GM19397 (cell line): ENCODE measurements around the gene JOSD2.
A peak's percentile ranks its signal among the peaks of the same experiment; 100 is the strongest.

Experiments used
- ATAC-seq: cut with Tn5 transposase; IDR thresholded peaks from one replicate; pipeline ENCODE4 v1.9.1; 2021; ENCODE audit warnings: mild to moderate bottlenecking, moderate library complexity; ENCODE audit not compliant: unreplicated experiment

The JOSD2 gene

GRCh38 chr19:50511069-50511822 lies at the start of gene JOSD2:
Gene JOSD2, minus strand, starts transcription at chr19:50511191. Its CDS starts 760 bp downstream, at chr19:50510431.
- peak; percentile 92 for ATAC-seq

GRCh38 chr19:50559636-50560035 lies 48.6 kb upstream of the JOSD2 start:
- ATAC-seq = no peak

GRCh38 chr19:50558449-50558848 lies 47.5 kb upstream of the JOSD2 start:
- no peak for ATAC-seq

DNA sequence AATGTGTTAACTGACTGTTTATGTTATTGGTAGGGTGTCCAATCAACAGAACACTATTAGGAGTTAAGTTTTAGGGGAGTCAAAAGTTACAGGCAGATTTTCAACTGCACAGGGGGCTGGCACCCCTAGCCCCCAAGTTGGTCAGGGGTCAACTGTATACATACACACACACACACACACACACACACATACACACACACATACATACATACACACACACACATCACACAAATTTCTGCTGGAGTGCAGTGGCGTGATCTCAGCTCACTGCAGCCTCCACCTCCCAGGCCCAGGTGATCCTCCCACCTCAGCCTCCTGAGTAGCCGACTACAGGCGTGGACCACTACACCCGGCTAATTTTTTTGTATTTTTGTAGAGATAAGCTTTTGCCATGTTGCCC lies 47.0 kb upstream of the JOSD2 start:
- no peak for ATAC-seq

GRCh38 chr19:50557009-50557613 lies 46.1 kb upstream of the JOSD2 start:
- no peak for ATAC-seq

DNA sequence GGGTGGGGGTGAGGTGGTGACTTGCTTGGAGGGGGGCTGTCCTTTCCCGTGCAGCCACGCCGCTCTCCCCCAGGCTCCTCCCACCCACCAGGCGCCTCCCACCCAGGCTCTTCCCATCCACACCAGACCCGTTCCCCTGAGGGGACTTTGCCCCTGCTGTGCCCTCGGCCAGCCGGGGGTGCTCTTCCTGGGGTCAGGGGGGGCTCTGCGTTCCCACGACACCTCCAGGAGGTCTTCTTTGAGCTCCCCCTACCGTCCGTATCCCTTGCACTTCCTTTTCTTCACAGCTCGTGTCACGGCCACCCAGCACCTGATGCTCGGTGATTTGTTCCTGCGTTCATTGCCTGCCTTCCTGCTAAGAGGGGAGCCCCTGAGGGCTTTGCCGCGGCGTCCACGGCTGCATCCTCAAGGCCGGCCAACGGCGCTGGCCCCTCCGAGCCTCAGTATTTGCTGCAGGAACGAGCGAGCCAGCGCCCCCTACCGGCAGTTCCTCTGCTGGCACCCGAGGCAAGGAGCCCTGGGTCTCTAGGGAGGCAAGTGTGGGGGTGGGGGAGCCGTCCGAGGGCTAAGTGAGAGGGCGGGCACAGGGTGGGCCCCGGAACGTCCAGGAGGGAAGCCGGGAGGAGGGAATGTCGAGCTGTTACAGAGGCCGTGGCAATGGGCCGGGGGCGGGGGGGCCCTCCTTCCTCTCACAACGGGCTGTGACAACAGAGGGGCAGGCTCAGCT lies 45.5 kb upstream of the JOSD2 start:
- ATAC-seq = no peak

DNA sequence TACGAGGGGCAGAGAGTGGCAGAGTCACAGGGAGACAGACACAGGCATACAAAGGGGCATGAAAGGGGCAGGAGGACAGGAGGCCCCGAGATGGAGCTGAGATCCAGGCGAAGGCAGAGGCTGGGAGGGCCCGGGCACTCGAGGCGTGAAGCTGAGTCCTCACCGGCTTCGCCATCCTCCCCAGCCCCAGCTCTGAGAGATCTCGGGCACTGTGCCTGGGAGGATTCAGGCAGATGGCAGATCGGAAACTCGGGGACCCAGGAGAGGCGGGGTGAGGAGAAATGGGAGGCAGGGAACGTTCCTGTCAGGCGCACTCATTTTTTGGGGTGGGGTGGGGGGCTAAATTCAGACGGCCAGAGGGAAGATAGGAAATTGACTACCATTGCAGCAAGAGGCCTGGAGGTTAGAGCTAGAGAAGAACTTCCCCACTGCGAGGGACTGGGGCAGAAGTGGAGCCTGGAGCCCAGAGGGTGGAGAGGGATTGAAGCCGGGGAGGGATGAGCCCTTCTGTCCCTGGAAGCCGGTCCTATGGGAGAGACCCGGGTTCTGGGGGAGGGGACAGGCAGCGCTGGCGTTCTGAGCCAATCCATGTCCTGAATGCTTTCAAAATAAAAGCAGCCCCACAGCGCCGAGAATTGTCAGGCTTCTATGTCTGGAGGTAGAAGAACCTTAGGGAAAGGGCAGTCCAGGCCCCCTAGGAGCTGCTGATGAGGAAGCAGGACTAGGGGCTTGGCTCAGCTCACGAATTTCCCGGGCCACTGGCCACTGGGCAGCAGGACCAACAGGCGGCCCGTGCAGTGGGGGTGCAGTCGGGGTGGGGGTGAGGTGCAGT lies 44.7 kb upstream of the JOSD2 start:
- ATAC-seq = no peak

DNA sequence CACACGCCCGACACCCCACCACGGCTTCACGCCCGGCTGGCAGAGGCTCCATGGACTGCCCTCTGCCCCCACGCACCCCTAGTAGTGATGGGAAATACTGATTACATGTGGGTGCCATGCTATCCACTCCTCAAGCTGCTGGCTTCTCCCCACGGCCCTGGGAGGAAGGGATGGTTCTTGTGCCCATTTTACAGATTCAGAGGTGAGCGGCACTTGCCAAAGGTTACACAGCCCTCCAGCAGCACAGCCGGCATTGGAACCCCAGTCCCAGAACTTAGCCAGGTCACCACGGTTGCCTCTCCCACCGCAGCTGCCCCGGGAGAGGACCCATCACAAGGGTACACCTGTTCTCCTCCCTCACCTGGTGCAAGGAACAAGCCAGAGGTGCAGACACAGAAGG lies 44.0 kb upstream of the JOSD2 start:
- ATAC-seq = no peak

- no peak for ATAC-seq
These were observed 43.2 kb upstream of the JOSD2 start for GRCh38 chr19:50554212-50554611.

DNA sequence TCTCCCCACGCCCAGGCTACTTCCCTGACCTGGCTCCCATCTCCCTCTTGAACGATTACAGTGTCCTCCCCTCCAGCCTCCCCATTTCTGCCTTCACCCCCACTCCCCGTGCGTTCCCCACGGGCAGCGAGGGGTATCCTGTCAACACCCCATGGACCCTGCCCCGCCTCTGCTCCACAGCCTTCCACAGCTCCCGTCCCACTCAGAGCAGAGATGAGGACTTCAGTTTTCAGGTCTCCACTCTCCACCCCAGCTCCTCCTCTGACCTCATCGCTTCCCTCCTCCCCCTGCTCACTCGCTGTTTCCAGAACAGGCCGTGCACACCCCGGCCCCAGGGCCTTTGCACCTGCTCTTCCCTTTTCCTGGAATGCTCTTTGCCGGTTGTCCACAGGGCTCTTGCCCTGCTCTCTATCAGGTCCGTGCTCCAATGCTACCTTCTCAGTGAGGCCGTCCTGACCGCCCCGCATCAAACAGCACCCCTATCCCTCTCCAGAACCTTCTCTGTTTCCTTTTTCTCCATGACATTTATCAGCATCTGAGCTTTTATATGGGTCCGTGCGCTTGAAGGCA lies 42.2 kb upstream of the JOSD2 start:
- no peak for ATAC-seq

DNA sequence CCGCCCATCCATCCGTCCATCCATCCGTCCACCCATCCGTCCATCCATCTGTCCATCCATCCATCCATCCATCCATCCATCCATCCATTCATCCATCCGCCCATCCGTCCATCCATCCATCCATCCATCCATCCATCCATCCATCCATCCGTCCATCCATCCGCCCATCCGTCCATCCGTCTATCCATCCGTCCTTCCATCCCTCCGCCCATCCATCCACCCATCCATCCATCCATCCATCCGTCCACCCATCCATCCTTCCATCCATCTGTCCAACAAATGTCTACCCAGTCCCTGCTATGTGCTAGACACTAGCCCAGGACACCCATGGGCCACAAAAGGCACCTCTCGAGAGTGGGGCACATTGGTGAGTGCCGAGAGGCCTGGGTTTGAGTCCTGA lies 41.5 kb upstream of the JOSD2 start:
- no peak for ATAC-seq

- no peak for ATAC-seq
These were observed 40.8 kb upstream of the JOSD2 start for GRCh38 chr19:50551715-50552187.

DNA sequence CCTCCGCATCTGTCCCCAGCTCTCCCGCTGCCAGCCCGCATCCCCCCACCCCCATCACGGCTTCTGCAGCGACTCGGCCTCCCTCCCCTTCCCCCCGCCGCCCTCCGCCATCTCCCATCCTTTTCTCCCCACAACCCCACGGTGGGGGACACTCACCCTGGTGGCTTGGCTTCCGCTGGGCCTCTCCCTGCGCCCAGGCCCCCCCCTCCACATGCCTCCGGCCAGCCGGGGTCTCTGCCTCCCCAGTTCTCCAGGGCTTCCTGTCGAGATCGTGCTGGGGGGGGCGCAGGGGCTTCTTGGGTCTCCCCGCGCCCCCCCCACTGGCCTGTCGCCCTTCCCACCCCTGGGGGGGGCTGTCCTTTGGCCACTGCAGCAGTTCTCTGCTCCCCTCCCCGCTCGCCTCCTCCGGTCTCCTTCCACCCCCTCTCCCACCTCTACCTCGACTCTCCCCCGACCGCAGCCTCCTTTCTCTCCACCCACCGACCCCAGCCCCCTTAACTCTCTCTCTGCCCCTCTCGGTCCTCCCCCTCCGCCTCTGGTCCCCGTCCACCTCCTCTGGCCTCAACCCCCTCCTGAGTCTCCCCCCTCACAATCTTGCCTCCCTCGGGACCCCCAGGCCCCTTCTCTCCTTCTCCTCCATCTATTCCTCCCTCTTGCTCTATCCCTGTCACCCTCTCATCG lies 40.2 kb upstream of the JOSD2 start:
- ATAC-seq = no peak

DNA sequence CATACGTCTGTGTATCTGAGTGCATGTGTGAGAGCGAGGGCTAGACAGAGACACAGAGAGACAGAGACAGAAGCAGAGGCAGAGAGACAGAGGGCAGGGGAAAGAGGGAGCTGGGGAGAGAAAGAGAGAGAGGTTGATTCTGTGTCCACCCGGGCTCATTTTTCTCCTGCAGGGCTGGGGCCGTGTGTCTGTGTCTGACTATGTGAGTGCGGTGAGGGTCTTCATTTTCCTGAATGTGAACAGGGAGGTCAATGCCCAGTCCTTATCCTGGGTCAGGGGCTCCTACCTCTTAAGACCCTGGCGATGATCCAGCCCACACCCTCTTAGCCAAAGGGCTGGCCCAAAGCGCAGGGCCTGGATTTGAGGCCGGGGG lies 39.6 kb upstream of the JOSD2 start:
- no peak for ATAC-seq

- no peak for ATAC-seq
These were observed 39.1 kb upstream of the JOSD2 start for GRCh38 chr19:50549927-50550593.

DNA sequence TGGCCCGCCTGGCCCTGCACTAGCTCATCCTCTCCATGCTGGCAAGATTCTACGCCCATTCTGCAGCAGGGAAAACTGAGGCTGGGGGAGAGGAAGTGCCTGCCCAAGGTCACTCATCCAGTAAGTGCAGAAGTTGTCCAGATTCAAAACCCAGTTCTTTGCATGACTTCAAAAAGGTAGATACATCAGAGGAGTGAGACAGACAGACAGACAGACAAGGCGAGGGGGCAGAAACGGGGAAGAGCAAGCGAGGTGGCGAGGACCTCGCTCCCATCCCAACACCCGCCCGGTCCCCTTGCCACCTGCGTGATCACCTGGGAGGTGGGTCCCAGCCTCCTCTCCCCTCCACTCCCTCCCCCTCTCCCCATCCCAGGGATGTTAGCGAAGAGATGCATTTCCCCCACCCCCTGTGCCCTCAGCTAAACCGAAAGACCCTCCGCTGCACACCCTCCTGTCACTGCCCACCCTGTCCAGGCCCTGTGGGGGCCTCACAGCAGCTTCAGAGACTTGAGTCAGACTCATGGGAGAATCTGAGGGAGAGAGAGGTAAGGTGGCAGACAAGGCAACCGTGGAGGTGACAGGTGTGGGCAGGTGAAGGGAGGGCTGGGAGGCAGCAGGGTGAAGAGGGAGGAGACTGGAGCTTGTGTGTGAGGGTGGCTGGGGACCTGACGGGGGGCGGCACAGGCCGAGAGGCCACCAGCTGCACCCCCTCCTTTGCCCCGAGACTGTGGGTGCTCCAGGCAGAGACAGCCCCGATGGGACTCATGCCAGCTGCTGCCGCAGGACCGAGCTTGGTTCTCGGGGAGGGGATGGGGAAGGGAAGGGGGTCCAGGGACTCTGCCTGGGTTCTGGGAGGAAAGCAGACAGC lies 38.3 kb upstream of the JOSD2 start:
- no peak for ATAC-seq

GRCh38 chr19:50548191-50549058 lies 37.4 kb upstream of the JOSD2 start:
- ATAC-seq = no peak
